ENCODE data around the gene SDK2.

GRCh38 chr17:73580073-73580710 is 64.1 kb downstream of the SDK2 start:
- TF ChIP-seq, protein P1, sequence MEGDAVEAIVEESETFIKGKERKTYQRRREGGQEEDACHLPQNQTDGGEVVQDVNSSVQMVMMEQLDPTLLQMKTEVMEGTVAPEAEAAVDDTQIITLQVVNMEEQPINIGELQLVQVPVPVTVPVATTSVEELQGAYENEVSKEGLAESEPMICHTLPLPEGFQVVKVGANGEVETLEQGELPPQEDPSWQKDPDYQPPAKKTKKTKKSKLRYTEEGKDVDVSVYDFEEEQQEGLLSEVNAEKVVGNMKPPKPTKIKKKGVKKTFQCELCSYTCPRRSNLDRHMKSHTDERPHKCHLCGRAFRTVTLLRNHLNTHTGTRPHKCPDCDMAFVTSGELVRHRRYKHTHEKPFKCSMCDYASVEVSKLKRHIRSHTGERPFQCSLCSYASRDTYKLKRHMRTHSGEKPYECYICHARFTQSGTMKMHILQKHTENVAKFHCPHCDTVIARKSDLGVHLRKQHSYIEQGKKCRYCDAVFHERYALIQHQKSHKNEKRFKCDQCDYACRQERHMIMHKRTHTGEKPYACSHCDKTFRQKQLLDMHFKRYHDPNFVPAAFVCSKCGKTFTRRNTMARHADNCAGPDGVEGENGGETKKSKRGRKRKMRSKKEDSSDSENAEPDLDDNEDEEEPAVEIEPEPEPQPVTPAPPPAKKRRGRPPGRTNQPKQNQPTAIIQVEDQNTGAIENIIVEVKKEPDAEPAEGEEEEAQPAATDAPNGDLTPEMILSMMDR (conservative IDR thresholded peaks at IDR 0.05; ENCODE audit: low read depth in 2 of 2), result no peak
- TF ChIP-seq, protein P2, sequence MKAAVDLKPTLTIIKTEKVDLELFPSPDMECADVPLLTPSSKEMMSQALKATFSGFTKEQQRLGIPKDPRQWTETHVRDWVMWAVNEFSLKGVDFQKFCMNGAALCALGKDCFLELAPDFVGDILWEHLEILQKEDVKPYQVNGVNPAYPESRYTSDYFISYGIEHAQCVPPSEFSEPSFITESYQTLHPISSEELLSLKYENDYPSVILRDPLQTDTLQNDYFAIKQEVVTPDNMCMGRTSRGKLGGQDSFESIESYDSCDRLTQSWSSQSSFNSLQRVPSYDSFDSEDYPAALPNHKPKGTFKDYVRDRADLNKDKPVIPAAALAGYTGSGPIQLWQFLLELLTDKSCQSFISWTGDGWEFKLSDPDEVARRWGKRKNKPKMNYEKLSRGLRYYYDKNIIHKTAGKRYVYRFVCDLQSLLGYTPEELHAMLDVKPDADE (IDR thresholded peaks at IDR 0.05), result no peak
- TF ChIP-seq JUNB (IDR thresholded peaks at IDR 0.05; ENCODE audit: unreplicated experiment) (no peak), POLR2AphosphoS5 (IDR thresholded peaks at IDR 0.05; ENCODE audit: low read depth) (no peak), ZNF114 (CRISPR knock-in tag; IDR thresholded peaks at IDR 0.05) (no peak), EZH2 (IDR thresholded peaks at IDR 0.05; ENCODE audit: low read depth, unreplicated experiment) (no peak), EZH2phosphoT487 (IDR thresholded peaks at IDR 0.05; ENCODE audit: unreplicated experiment) (no peak), STAT1 (IDR thresholded peaks at IDR 0.05; ENCODE audit: unreplicated experiment) (no peak), REST (IDR thresholded peaks at IDR 0.05; ENCODE audit: unreplicated experiment) (no peak), CREB1 (CRISPR knock-in tag; IDR thresholded peaks at IDR 0.05; ENCODE audit: low read depth) (no peak), ZNF331 (CRISPR knock-in tag; IDR thresholded peaks at IDR 0.05; ENCODE audit: low read depth) (no peak), NANOG (IDR thresholded peaks at IDR 0.05; ENCODE audit: borderline replicate concordance) (no peak)
- TF ChIP-seq, protein P3, sequence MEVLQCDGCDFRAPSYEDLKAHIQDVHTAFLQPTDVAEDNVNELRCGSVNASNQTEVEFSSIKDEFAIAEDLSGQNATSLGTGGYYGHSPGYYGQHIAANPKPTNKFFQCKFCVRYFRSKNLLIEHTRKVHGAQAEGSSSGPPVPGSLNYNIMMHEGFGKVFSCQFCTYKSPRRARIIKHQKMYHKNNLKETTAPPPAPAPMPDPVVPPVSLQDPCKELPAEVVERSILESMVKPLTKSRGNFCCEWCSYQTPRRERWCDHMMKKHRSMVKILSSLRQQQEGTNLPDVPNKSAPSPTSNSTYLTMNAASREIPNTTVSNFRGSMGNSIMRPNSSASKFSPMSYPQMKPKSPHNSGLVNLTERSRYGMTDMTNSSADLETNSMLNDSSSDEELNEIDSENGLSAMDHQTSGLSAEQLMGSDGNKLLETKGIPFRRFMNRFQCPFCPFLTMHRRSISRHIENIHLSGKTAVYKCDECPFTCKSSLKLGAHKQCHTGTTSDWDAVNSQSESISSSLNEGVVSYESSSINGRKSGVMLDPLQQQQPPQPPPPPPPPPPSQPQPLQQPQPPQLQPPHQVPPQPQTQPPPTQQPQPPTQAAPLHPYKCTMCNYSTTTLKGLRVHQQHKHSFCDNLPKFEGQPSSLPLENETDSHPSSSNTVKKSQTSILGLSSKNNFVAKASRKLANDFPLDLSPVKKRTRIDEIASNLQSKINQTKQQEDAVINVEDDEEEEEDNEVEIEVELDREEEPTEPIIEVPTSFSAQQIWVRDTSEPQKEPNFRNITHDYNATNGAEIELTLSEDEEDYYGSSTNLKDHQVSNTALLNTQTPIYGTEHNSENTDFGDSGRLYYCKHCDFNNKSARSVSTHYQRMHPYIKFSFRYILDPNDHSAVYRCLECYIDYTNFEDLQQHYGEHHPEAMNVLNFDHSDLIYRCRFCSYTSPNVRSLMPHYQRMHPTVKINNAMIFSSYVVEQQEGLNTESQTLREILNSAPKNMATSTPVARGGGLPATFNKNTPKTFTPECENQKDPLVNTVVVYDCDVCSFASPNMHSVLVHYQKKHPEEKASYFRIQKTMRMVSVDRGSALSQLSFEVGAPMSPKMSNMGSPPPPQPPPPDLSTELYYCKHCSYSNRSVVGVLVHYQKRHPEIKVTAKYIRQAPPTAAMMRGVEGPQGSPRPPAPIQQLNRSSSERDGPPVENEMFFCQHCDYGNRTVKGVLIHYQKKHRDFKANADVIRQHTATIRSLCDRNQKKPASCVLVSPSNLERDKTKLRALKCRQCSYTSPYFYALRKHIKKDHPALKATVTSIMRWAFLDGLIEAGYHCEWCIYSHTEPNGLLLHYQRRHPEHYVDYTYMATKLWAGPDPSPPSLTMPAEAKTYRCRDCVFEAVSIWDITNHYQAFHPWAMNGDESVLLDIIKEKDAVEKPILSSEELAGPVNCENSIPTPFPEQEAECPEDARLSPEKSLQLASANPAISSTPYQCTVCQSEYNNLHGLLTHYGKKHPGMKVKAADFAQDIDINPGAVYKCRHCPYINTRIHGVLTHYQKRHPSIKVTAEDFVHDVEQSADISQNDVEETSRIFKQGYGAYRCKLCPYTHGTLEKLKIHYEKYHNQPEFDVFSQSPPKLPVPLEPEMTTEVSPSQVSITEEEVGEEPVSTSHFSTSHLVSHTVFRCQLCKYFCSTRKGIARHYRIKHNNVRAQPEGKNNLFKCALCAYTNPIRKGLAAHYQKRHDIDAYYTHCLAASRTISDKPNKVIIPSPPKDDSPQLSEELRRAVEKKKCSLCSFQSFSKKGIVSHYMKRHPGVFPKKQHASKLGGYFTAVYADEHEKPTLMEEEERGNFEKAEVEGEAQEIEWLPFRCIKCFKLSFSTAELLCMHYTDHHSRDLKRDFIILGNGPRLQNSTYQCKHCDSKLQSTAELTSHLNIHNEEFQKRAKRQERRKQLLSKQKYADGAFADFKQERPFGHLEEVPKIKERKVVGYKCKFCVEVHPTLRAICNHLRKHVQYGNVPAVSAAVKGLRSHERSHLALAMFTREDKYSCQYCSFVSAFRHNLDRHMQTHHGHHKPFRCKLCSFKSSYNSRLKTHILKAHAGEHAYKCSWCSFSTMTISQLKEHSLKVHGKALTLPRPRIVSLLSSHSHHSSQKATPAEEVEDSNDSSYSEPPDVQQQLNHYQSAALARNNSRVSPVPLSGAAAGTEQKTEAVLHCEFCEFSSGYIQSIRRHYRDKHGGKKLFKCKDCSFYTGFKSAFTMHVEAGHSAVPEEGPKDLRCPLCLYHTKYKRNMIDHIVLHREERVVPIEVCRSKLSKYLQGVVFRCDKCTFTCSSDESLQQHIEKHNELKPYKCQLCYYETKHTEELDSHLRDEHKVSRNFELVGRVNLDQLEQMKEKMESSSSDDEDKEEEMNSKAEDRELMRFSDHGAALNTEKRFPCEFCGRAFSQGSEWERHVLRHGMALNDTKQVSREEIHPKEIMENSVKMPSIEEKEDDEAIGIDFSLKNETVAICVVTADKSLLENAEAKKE (CRISPR knock-in tag; IDR thresholded peaks at IDR 0.05), result no peak
